ENCODE measurements around the gene UMAD1.

Gene UMAD1

GRCh38 chr7:7652798-7653540 lies 12.4 kb downstream of the UMAD1 start:
- TF ChIP-seq TCF12 (IDR thresholded peaks at IDR 0.05; ENCODE audit: low read depth) (no peak), RAD21 (IDR thresholded peaks at IDR 0.05; ENCODE audit: low read depth) (no peak), USF1 (IDR thresholded peaks at IDR 0.05) (no peak), NFIC (IDR thresholded peaks at IDR 0.05) (no peak), FOXM1 (IDR thresholded peaks at IDR 0.05; ENCODE audit: borderline replicate concordance, low read depth) (no peak), MAX (IDR thresholded peaks at IDR 0.05) (no peak), ZBTB7A (IDR thresholded peaks at IDR 0.05; ENCODE audit: low read depth) (no peak), CEBPB (IDR thresholded peaks at IDR 0.05) (no peak), YY1 (IDR thresholded peaks at IDR 0.05; ENCODE audit: low read depth) (no peak), TEAD4 (IDR thresholded peaks at IDR 0.05) (no peak), EGR1 (IDR thresholded peaks at IDR 0.05) (no peak), REST (IDR thresholded peaks at IDR 0.05; ENCODE audit: low read depth) (no peak), TAF1 (IDR thresholded peaks at IDR 0.05; ENCODE audit: low read depth) (no peak), CREB1 (IDR thresholded peaks at IDR 0.05; ENCODE audit: low read depth) (no peak), EP300 (IDR thresholded peaks at IDR 0.05; ENCODE audit: borderline replicate concordance) (no peak)

- TF ChIP-seq TCF12 (IDR thresholded peaks at IDR 0.05; ENCODE audit: low read depth) (no peak), EP300 (IDR thresholded peaks at IDR 0.05; ENCODE audit: borderline replicate concordance) (no peak), TAF1 (IDR thresholded peaks at IDR 0.05; ENCODE audit: low read depth) (no peak), TEAD4 (IDR thresholded peaks at IDR 0.05) (no peak), REST (IDR thresholded peaks at IDR 0.05; ENCODE audit: low read depth) (no peak), RAD21 (IDR thresholded peaks at IDR 0.05; ENCODE audit: low read depth) (no peak), EGR1 (IDR thresholded peaks at IDR 0.05) (no peak), CREB1 (IDR thresholded peaks at IDR 0.05; ENCODE audit: low read depth) (no peak), CEBPB (IDR thresholded peaks at IDR 0.05) (no peak), FOXM1 (IDR thresholded peaks at IDR 0.05; ENCODE audit: borderline replicate concordance, low read depth) (no peak), YY1 (IDR thresholded peaks at IDR 0.05; ENCODE audit: low read depth) (no peak), USF1 (IDR thresholded peaks at IDR 0.05) (no peak), NFIC (IDR thresholded peaks at IDR 0.05) (no peak), MAX (IDR thresholded peaks at IDR 0.05) (no peak), ZBTB7A (IDR thresholded peaks at IDR 0.05; ENCODE audit: low read depth) (no peak)
Observed at GRCh38 chr7:7653593-7654187, 13.1 kb downstream of the UMAD1 start.

- TF ChIP-seq MAX (IDR thresholded peaks at IDR 0.05) (no peak), EGR1 (IDR thresholded peaks at IDR 0.05) (no peak)
Observed at GRCh38 chr7:7654964-7655715, 14.6 kb downstream of the UMAD1 start.

- TF ChIP-seq RAD21 (IDR thresholded peaks at IDR 0.05; ENCODE audit: low read depth): peak; percentile 21; the same call in 1 of the 2 replicates
- TF ChIP-seq ZBTB7A (IDR thresholded peaks at IDR 0.05; ENCODE audit: low read depth): no peak
- TF ChIP-seq TEAD4 (IDR thresholded peaks at IDR 0.05): no peak
Observed at GRCh38 chr7:7662527-7662926, 22.0 kb downstream of the UMAD1 start.

- TF ChIP-seq CEBPB (IDR thresholded peaks at IDR 0.05) (no peak), NFIC (IDR thresholded peaks at IDR 0.05) (no peak), MAX (IDR thresholded peaks at IDR 0.05) (no peak), RAD21 (IDR thresholded peaks at IDR 0.05; ENCODE audit: low read depth) (no peak), TAF1 (IDR thresholded peaks at IDR 0.05; ENCODE audit: low read depth) (no peak), CREB1 (IDR thresholded peaks at IDR 0.05; ENCODE audit: low read depth) (no peak), USF1 (IDR thresholded peaks at IDR 0.05) (no peak), EGR1 (IDR thresholded peaks at IDR 0.05) (no peak)
Observed at GRCh38 chr7:7664291-7664690, 23.7 kb downstream of the UMAD1 start.

Measured in Ishikawa (cell line).